Mesendoderm (in vitro differentiated cells): ENCODE results near the gene SELENOT.

Experiments
- DNase-seq: peaks from one replicate; pipeline ENCODE4 v3.0.0; 2013
- H2AK5ac ChIP-seq: 2 replicates; pipeline ENCODE4 v1.6.1; 2013; ENCODE audit warnings: low read length, inconsistent platforms
- H2BK120ac ChIP-seq: 2 replicates; pipeline ENCODE4 v1.6.1; 2013; ENCODE audit warnings: low read depth, mild to moderate bottlenecking, low read length, moderate library complexity, mixed read lengths
- H2BK15ac ChIP-seq: replicated peaks from 2 replicates; pipeline ENCODE4 v1.6.1; 2013; ENCODE audit warnings: low read depth, mild to moderate bottlenecking, moderate library complexity
- H2BK5ac ChIP-seq: 2 replicates; pipeline ENCODE4 v1.6.1; 2013; ENCODE audit warnings: low read length, inconsistent platforms
- H3K18ac ChIP-seq: 2 replicates; pipeline ENCODE4 v1.6.1; 2013; ENCODE audit warnings: mild to moderate bottlenecking, low read length, mixed read lengths
- H3K23ac ChIP-seq: one replicate; pipeline ENCODE4 v1.6.1; 2013; ENCODE audit warnings: low read length
- H3K27ac ChIP-seq: 2 replicates; pipeline ENCODE4 v1.5.1; 2013; ENCODE audit warnings: low read depth, mild to moderate bottlenecking, inconsistent platforms, low read length, moderate library complexity
- H3K27me3 ChIP-seq: 2 replicates; pipeline ENCODE4 v1.6.1; 2013; ENCODE audit warnings: low read length, control low read depth, mild to moderate bottlenecking, inconsistent platforms; ENCODE audit not compliant: insufficient read depth, poor library complexity
- H3K36me3 ChIP-seq: 2 replicates; pipeline ENCODE4 v1.6.1; 2013; ENCODE audit warnings: low read length, inconsistent platforms; ENCODE audit not compliant: control insufficient read depth, insufficient read depth
- H3K4ac ChIP-seq: one replicate; pipeline ENCODE4 v1.6.1; 2013; ENCODE audit warnings: low read depth, mild to moderate bottlenecking, low read length, moderate library complexity
- H3K4me1 ChIP-seq: 2 replicates; pipeline ENCODE4 v1.6.1; 2013; ENCODE audit warnings: low read depth, low read length, inconsistent platforms; ENCODE audit not compliant: control insufficient read depth
- H3K4me2 ChIP-seq: 2 replicates; pipeline ENCODE4 v1.6.1; 2013; ENCODE audit warnings: low read length
- H3K4me3 ChIP-seq: 2 replicates; pipeline ENCODE4 v1.5.1; 2013; ENCODE audit warnings: mild to moderate bottlenecking, low read length
- H3K56ac ChIP-seq: one replicate; pipeline ENCODE4 v1.6.1; 2013; ENCODE audit warnings: low read length
- H3K79me1 ChIP-seq: 2 replicates; pipeline ENCODE4 v1.6.1; 2013; ENCODE audit warnings: low read length, inconsistent platforms
- H3K79me2 ChIP-seq: 2 replicates; pipeline ENCODE4 v1.6.1; 2013; ENCODE audit warnings: mild to moderate bottlenecking, low read length; ENCODE audit not compliant: control insufficient read depth, insufficient read depth
- H3K9ac ChIP-seq: 2 replicates; pipeline ENCODE4 v1.6.1; 2013; ENCODE audit warnings: low read length, inconsistent platforms
- H4K5ac ChIP-seq: one replicate; pipeline ENCODE4 v1.6.1; 2013; ENCODE audit warnings: low read length
- H4K8ac ChIP-seq: one replicate; pipeline ENCODE4 v1.6.1; 2013; ENCODE audit warnings: low read depth, mild to moderate bottlenecking, control low read depth, low read length, moderate library complexity
- WGBS: extraction: QIAGEN DNeasy Blood & Tissue Kit; methylation state at CpG from one replicate; pipeline ENCODE4 v1.1.7; 2013; ENCODE audit warnings: low lambda C conversion rate, missing lambda C conversion rate; ENCODE audit not compliant: insufficient coverage; ENCODE audit errors: extremely low coverage; 5-methylcytosine and 5-hydroxymethylcytosine counted together

Gene SELENOT

GRCh38 chr3:150631515-150632221 lies 28.5 kb downstream of the SELENOT start:
- H4K5ac ChIP-seq = no peak overlapping the region
- no peak overlapping the region for H2BK120ac ChIP-seq
- no peak overlapping the region for H3K9ac ChIP-seq
- H3K23ac ChIP-seq = no peak overlapping the region
- H3K27ac ChIP-seq = no peak overlapping the region
- no peak overlapping the region for H3K4ac ChIP-seq
- no CpG with 5 or more reads among the region's 7 CpGs for WGBS
- no peak overlapping the region for H3K56ac ChIP-seq
- no peak overlapping the region for H3K4me2 ChIP-seq
- DNase-seq = peak; percentile 23
- no peak overlapping the region for H4K8ac ChIP-seq
- no peaks in the 10 kb centered on the region for H3K4me1 ChIP-seq
- no peaks in the 10 kb centered on the region for H3K79me2 ChIP-seq
- H3K27me3 ChIP-seq = no peaks in the 10 kb centered on the region
- no peaks in the 10 kb centered on the region for H3K36me3 ChIP-seq
- no peak overlapping the region for H2BK15ac ChIP-seq
- no peak overlapping the region for H3K4me3 ChIP-seq
- H3K79me1 ChIP-seq = no peaks in the 10 kb centered on the region
- H2BK5ac ChIP-seq = no peak overlapping the region
- H2AK5ac ChIP-seq = no peak overlapping the region
- no peak overlapping the region for H3K18ac ChIP-seq

- peak overlapping the region; percentile 13 for H3K18ac ChIP-seq
- 100% methylated on average over 1 of the region's 6 CpGs for WGBS
- no peaks in the 10 kb centered on the region for H3K79me2 ChIP-seq
- H3K9ac ChIP-seq = no peak overlapping the region
- H3K4me2 ChIP-seq = no peak overlapping the region
- H3K4me1 ChIP-seq = no peaks in the 10 kb centered on the region
- H3K23ac ChIP-seq = no peak overlapping the region
- no peak overlapping the region for H2BK5ac ChIP-seq
- H3K56ac ChIP-seq = no peak overlapping the region
- no peak overlapping the region for H2BK15ac ChIP-seq
- H2BK120ac ChIP-seq = no peak overlapping the region
- H3K4me3 ChIP-seq = no peak overlapping the region
- no peak overlapping the region for H4K5ac ChIP-seq
- no peak overlapping the region for H2AK5ac ChIP-seq
- no peaks in the 10 kb centered on the region for H3K36me3 ChIP-seq
- no peaks in the 10 kb centered on the region for H3K79me1 ChIP-seq
- H3K27me3 ChIP-seq = no peaks in the 10 kb centered on the region
- H3K4ac ChIP-seq = no peak overlapping the region
- peak; percentile 30 for DNase-seq
- no peak overlapping the region for H4K8ac ChIP-seq
- no peak overlapping the region for H3K27ac ChIP-seq
Observed at GRCh38 chr3:150635076-150635475, 32.0 kb downstream of the SELENOT start.

GRCh38 chr3:150635526-150635925 lies 32.4 kb downstream of the SELENOT start:
- H3K27ac ChIP-seq = no peak overlapping the region
- H2BK120ac ChIP-seq = no peak overlapping the region
- H3K36me3 ChIP-seq = no peaks in the 10 kb centered on the region
- no peaks in the 10 kb centered on the region for H3K4me1 ChIP-seq
- H2AK5ac ChIP-seq = no peak overlapping the region
- H3K56ac ChIP-seq = no peak overlapping the region
- no peaks in the 10 kb centered on the region for H3K79me1 ChIP-seq
- H4K8ac ChIP-seq = no peak overlapping the region
- H4K5ac ChIP-seq = no peak overlapping the region
- H3K79me2 ChIP-seq = no peaks in the 10 kb centered on the region
- H3K4ac ChIP-seq = no peak overlapping the region
- H2BK15ac ChIP-seq = no peak overlapping the region
- no peak overlapping the region for H3K4me3 ChIP-seq
- H3K23ac ChIP-seq = no peak overlapping the region
- H3K9ac ChIP-seq = no peak overlapping the region
- H3K4me2 ChIP-seq = no peak overlapping the region
- no peak overlapping the region for H3K18ac ChIP-seq
- H2BK5ac ChIP-seq = no peak overlapping the region
- peak; percentile 48 for DNase-seq
- WGBS = no CpG with 5 or more reads among the region's 1 CpG
- no peaks in the 10 kb centered on the region for H3K27me3 ChIP-seq

- Histone ChIP-seq H3K27ac (no peak overlapping the region), H3K18ac (no peak overlapping the region), H3K79me1 (no peaks in the 10 kb centered on the region), H4K8ac (no peak overlapping the region), H3K4ac (no peak overlapping the region), H2BK15ac (no peak overlapping the region), H4K5ac (no peak overlapping the region), H3K4me1 (no peaks in the 10 kb centered on the region), H3K56ac (no peak overlapping the region), H3K27me3 (no peaks in the 10 kb centered on the region), H3K36me3 (no peaks in the 10 kb centered on the region), H3K9ac (no peak overlapping the region), H3K23ac (no peak overlapping the region), H2BK5ac (no peak overlapping the region), H3K79me2 (no peaks in the 10 kb centered on the region), H2AK5ac (no peak overlapping the region), H2BK120ac (no peak overlapping the region), H3K4me3 (no peak overlapping the region), H3K4me2 (no peak overlapping the region)
- WGBS = no CpG with 5 or more reads among the region's 5 CpGs
- no peak for DNase-seq
Observed at GRCh38 chr3:150636258-150636657, 33.1 kb downstream of the SELENOT start.

- Histone ChIP-seq H3K18ac (no peak overlapping the region), H3K27me3 (no peaks in the 10 kb centered on the region), H3K36me3 (no peaks in the 10 kb centered on the region), H3K79me1 (no peaks in the 10 kb centered on the region), H4K8ac (no peak overlapping the region), H3K4me2 (no peak overlapping the region), H3K56ac (no peak overlapping the region), H2BK120ac (no peak overlapping the region), H3K4me3 (no peak overlapping the region), H3K4ac (no peak overlapping the region), H2AK5ac (no peak overlapping the region), H2BK5ac (no peak overlapping the region), H3K27ac (no peak overlapping the region), H3K23ac (no peak overlapping the region), H4K5ac (no peak overlapping the region), H3K79me2 (no peaks in the 10 kb centered on the region), H3K9ac (no peak overlapping the region), H2BK15ac (no peak overlapping the region), H3K4me1 (no peaks in the 10 kb centered on the region)
- DNase-seq = no peak
- no CpG with 5 or more reads among the region's 5 CpGs for WGBS
Observed at GRCh38 chr3:150639262-150639661, 36.1 kb downstream of the SELENOT start.

GRCh38 chr3:150640256-150640655 lies 37.1 kb downstream of the SELENOT start:
- H3K9ac ChIP-seq = no peak overlapping the region
- H3K79me2 ChIP-seq = no peaks in the 10 kb centered on the region
- H3K23ac ChIP-seq = no peak overlapping the region
- no peak overlapping the region for H2BK5ac ChIP-seq
- no CpG with 5 or more reads among the region's 12 CpGs for WGBS
- no peak overlapping the region for H3K27ac ChIP-seq
- no peak overlapping the region for H3K56ac ChIP-seq
- no peaks in the 10 kb centered on the region for H3K79me1 ChIP-seq
- no peak overlapping the region for H3K18ac ChIP-seq
- no peak overlapping the region for H2BK15ac ChIP-seq
- DNase-seq = no peak
- no peaks in the 10 kb centered on the region for H3K36me3 ChIP-seq
- H3K4ac ChIP-seq = no peak overlapping the region
- no peak overlapping the region for H2BK120ac ChIP-seq
- no peaks in the 10 kb centered on the region for H3K27me3 ChIP-seq
- no peak overlapping the region for H3K4me2 ChIP-seq
- H3K4me1 ChIP-seq = no peaks in the 10 kb centered on the region
- H2AK5ac ChIP-seq = no peak overlapping the region
- no peak overlapping the region for H4K8ac ChIP-seq
- H3K4me3 ChIP-seq = no peak overlapping the region
- no peak overlapping the region for H4K5ac ChIP-seq
